ENCODE results near the gene NEDD4L.

DNA sequence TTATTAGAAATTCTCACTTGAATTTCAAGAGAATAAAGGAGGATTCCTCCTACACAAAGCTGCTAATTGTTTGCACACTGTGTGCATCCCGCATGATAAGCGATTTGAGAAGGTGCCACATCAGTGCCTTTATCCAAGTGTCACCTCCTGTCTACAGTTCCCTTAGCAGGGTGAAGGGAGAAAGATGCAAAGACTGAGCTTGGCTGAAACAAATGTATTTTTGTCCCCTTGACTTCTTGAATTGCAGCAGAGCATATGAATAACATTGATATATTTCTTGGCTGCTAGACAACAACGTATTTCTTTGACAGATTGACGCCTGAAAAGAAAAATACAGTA lies 255.1 kb downstream of the NEDD4L start:
- TF ChIP-seq POLR2A (IDR thresholded peaks at IDR 0.05; ENCODE audit: extremely low read depth, insufficient read length) (no peak), MYC (IDR thresholded peaks at IDR 0.05; ENCODE audit: low read depth, low read length) (no peak)
- TF ChIP-seq, protein P1, sequence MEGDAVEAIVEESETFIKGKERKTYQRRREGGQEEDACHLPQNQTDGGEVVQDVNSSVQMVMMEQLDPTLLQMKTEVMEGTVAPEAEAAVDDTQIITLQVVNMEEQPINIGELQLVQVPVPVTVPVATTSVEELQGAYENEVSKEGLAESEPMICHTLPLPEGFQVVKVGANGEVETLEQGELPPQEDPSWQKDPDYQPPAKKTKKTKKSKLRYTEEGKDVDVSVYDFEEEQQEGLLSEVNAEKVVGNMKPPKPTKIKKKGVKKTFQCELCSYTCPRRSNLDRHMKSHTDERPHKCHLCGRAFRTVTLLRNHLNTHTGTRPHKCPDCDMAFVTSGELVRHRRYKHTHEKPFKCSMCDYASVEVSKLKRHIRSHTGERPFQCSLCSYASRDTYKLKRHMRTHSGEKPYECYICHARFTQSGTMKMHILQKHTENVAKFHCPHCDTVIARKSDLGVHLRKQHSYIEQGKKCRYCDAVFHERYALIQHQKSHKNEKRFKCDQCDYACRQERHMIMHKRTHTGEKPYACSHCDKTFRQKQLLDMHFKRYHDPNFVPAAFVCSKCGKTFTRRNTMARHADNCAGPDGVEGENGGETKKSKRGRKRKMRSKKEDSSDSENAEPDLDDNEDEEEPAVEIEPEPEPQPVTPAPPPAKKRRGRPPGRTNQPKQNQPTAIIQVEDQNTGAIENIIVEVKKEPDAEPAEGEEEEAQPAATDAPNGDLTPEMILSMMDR (IDR thresholded peaks at IDR 0.05; ENCODE audit: low read depth, low read length): no peak
